Endothelial cell of umbilical vein (primary cell): ENCODE results near the gene HES7. TPM values are rescaled to one million over a fixed set of nuclear protein-coding genes. Genes with fewer than 3 reads are reported as not detected.
A peak's percentile ranks its signal among the peaks of the same experiment; 100 is the strongest.

Experiments used
- BruUV-seq: library from RNA; stranded (reverse); fragments of 400-500 nt; replicated peaks from 2 replicates; lab custom pipeline; 2021; lab: Mats Ljungman, UMichigan
- CTCF ChIA-PET: fragments of 300-600, 350-600 bp; sonication (Branson Sonifier 250); formaldehyde crosslinking; loops from one replicate; lab custom pipeline; 2021; ENCODE audit warnings: antibody characterized with exemption, inconsistent platforms; lab: Charles Lee
- POLR2A ChIA-PET: fragments of 300-600, 350-600 bp; sonication (Branson Sonifier 250); formaldehyde crosslinking; loops from one replicate; lab custom pipeline; 2021; ENCODE audit warnings: antibody characterized with exemption, inconsistent platforms; lab: Charles Lee
- DNase-seq: peaks from one replicate; pipeline ENCODE4 v3.0.0-alpha.2; 2011; ENCODE audit warnings: low read depth, low spot score
- FAIRE-seq: peaks from 2 replicates; lab custom pipeline; 2011; peaks lifted over from hg19 to GRCh38; lab: Jason Lieb, UNC
- H2AFZ ChIP-seq: 2 replicates; pipeline ENCODE4 v1.6.0; 2012; ENCODE audit warnings: low read depth, low read length, control low read depth, inconsistent platforms
- H3K27ac ChIP-seq: 2 replicates; pipeline ENCODE4 v1.5.1; 2011; ENCODE audit warnings: low read depth, mild to moderate bottlenecking, control low read depth, low read length, moderate library complexity; ENCODE audit not compliant: insufficient read depth
- H3K27me3 ChIP-seq, 2 experiments: 2 replicates each; pipeline versions ENCODE4 v1.6.0 to v1.6.1; 2011; ENCODE audit warnings: low read length in 2 of 2, mixed read lengths in 1 of 2; ENCODE audit not compliant: control insufficient read depth in 2 of 2, insufficient read depth in 2 of 2
- H3K36me3 ChIP-seq, 2 experiments: 2 replicates in 1 of 2; 3 replicates in 1 of 2; pipeline ENCODE4 v1.5.1; 2011; ENCODE audit warnings: low read length in 2 of 2, mild to moderate bottlenecking in 1 of 2, moderate library complexity in 1 of 2; ENCODE audit not compliant: control insufficient read depth in 2 of 2, insufficient read depth in 2 of 2; ENCODE audit errors: extremely low read depth in 1 of 2
- H3K4me1 ChIP-seq: 3 replicates; pipeline ENCODE4 v1.5.1; 2011; ENCODE audit warnings: mild to moderate bottlenecking, low read length; ENCODE audit not compliant: control insufficient read depth, insufficient read depth; ENCODE audit errors: extremely low read depth
- H3K4me2 ChIP-seq: 2 replicates; pipeline ENCODE4 v1.6.1; 2011; ENCODE audit warnings: low read length, control low read depth, mixed read lengths; ENCODE audit not compliant: insufficient read depth
- H3K4me3 ChIP-seq, 3 experiments: fragments of 200-600 bp in 1 of 3; sonication (generic), shearing (Covaris generic) in 1 of 3; replicated peaks in 1 of 3; 2 replicates each; pipeline ENCODE4 v1.5.1; 2011 to 2016; ENCODE audit warnings: control low read depth in 3 of 3, low read length in 3 of 3, mild to moderate bottlenecking in 2 of 3, inconsistent platforms in 1 of 3, low read depth in 1 of 3, moderate library complexity in 1 of 3; ENCODE audit not compliant: insufficient read depth in 1 of 3
- H3K79me2 ChIP-seq: 2 replicates; pipeline ENCODE4 v1.6.0; 2012; ENCODE audit warnings: low read length, inconsistent platforms; ENCODE audit not compliant: control insufficient read depth, insufficient read depth
- H3K9ac ChIP-seq: replicated peaks from 2 replicates; pipeline ENCODE3; 2011; ENCODE audit warnings: low read length, control low read depth; ENCODE audit not compliant: insufficient read depth; ENCODE audit errors: extremely low read depth
- H3K9me1 ChIP-seq: replicated peaks from 3 replicates; pipeline ENCODE4 v1.6.0; 2011; ENCODE audit warnings: mild to moderate bottlenecking, low read length; ENCODE audit not compliant: control insufficient read depth, insufficient read depth; ENCODE audit errors: extremely low read depth
- H3K9me3 ChIP-seq: replicated peaks from 2 replicates; pipeline ENCODE4 v1.5.1; 2012; ENCODE audit warnings: low read length, inconsistent platforms; ENCODE audit not compliant: control insufficient read depth, insufficient read depth
- H4K20me1 ChIP-seq: replicated peaks from 2 replicates; pipeline ENCODE3; 2011; ENCODE audit warnings: mild to moderate bottlenecking, low read length; ENCODE audit not compliant: control insufficient read depth, insufficient read depth; ENCODE audit errors: extremely low read depth
- CTCF ChIP-seq, 2 donors: IDR thresholded peaks; 1 replicate in 1 of 2; 2 replicates in 1 of 2; pipeline ENCODE4 v1.5.1; 2011; ENCODE audit warnings: low read length in 2 of 2, mild to moderate bottlenecking in 2 of 2, moderate library complexity in 2 of 2, control low read depth in 1 of 2, inconsistent platforms in 1 of 2, low read depth in 1 of 2; ENCODE audit not compliant: insufficient read depth in 1 of 2; ENCODE audit errors: extremely low read depth in 1 of 2
- EZH2 ChIP-seq: IDR thresholded peaks from 2 replicates; pipeline ENCODE4 v1.6.1; 2012; ENCODE audit warnings: borderline replicate concordance, low read depth, mild to moderate bottlenecking, moderate library complexity, low read length, inconsistent platforms; ENCODE audit not compliant: severe bottlenecking
- FOS ChIP-seq: IDR thresholded peaks from 2 replicates; pipeline ENCODE4 v1.6.1; 2011; ENCODE audit warnings: mild to moderate bottlenecking, low read length, moderate library complexity, borderline replicate concordance; ENCODE audit not compliant: insufficient read depth
- GATA2 ChIP-seq: IDR thresholded peaks from 2 replicates; pipeline ENCODE4 v1.7.0; 2011; ENCODE audit warnings: low read depth, mild to moderate bottlenecking, moderate library complexity, mixed read lengths, low read length; ENCODE audit not compliant: insufficient read length, insufficient read depth
- JUN ChIP-seq: IDR thresholded peaks from 2 replicates; pipeline ENCODE4 v1.6.1; 2011; ENCODE audit warnings: borderline replicate concordance, low read depth; ENCODE audit not compliant: insufficient read length, insufficient read depth
- MAX ChIP-seq: IDR thresholded peaks from 2 replicates; pipeline ENCODE4 v1.6.1; 2011; ENCODE audit not compliant: insufficient read depth, insufficient read length
- MYC ChIP-seq: IDR thresholded peaks from one replicate; pipeline ENCODE4 v1.6.1; 2011; ENCODE audit warnings: mild to moderate bottlenecking, low read depth, low read length
- POLR2A ChIP-seq: IDR thresholded peaks from 2 replicates; pipeline ENCODE4 v1.6.1; 2012; ENCODE audit warnings: low read depth, mild to moderate bottlenecking, control low read depth, low read length
- POLR2AphosphoS5 ChIP-seq: IDR thresholded peaks from 2 replicates; pipeline ENCODE4 v1.6.1; 2012; ENCODE audit warnings: low read depth, mild to moderate bottlenecking, control low read depth, low read length, moderate library complexity; ENCODE audit not compliant: insufficient read depth
- dilution Hi-C: fragments of 300-500 bp; cut with MboI; formaldehyde crosslinking; loops from one replicate; pipeline ENCODE4 v1.15.0; 2019; ENCODE audit warnings: low sequenced_read_pairs; ENCODE audit not compliant: extremely low pct_ligation_motif_present
- intact Hi-C: fragments of 100-400 bp; cut with micrococcal nuclease; formaldehyde crosslinking; loops from one replicate; pipeline ENCODE4 v1.10.0; 2022
- polyA plus RNA-seq, 4 experiments: library from polyadenylated mRNA; depleted of rRNA in 3 of 4; stranded (reverse) in 3 of 4; unstranded in 1 of 4; fragments of >200 nt; gene quantifications; 2 replicates each; pipeline versions ENCODE4 v1.2.1 to v1.2.3, GENCODE V29; 2011 to 2012; ENCODE audit warnings: missing spikeins in 1 of 4
- total RNA-seq: library from RNA; stranded (reverse); gene quantifications from 2 replicates; pipeline ENCODE4 v1.2.3, GENCODE V29; 2021

The HES7 gene
- total and polyA plus RNA-seq, 2 donors (not counting 3 experiments of a cell fraction or from before 2014, with no cell fraction given): 0.19 to 0.51 TPM

- peaks cover 2 to 7% of the 10 kb centered on the region in 2 experiments for H3K36me3 ChIP-seq
- dilution Hi-C loops: no loop called here
- no peak for DNase-seq
- H3K4me2 ChIP-seq: no peak overlapping the region
- TF ChIP-seq EZH2: no peak
- no peak for TF ChIP-seq POLR2AphosphoS5
- no peak for TF ChIP-seq CTCF (IDR thresholded peaks at IDR 0.05; ENCODE audit: extremely low read depth in 1 of 2, insufficient read depth in 1 of 2, low read depth in 1 of 2, low read length in 2 of 2)
- TF ChIP-seq GATA2: no peak
- TF ChIP-seq FOS: no peak
- no peak for TF ChIP-seq MYC
- TF ChIP-seq JUN: no peak
- TF ChIP-seq POLR2A: no peak
- TF ChIP-seq MAX: no peak
- H2AFZ ChIP-seq: peak overlapping the region; percentile 58
- H3K4me1 ChIP-seq: peaks cover 20% of the 10 kb centered on the region
- ChIA-PET POLR2A (interaction anchor here (1.9 kb wide), 1 partner anchor 9 kb away, joined by 8 read pairs; no protein-coding TSS in a partner anchor), CTCF (no interaction called here)
- no peak overlapping the region for H3K4me3 ChIP-seq
- no peaks in the 10 kb centered on the region for H3K9me1 ChIP-seq
- intact Hi-C loops: loop anchor here (1.0 kb wide), 1 partner anchor 9 kb away; no protein-coding TSS in a partner anchor
- H3K27ac ChIP-seq: no peak overlapping the region
- no TSS peak for BruUV-seq
- peaks cover 20% of the 10 kb centered on the region for H3K79me2 ChIP-seq
- no peaks in the 10 kb centered on the region for H3K27me3 ChIP-seq
- peak overlapping the region; percentile 13 for H3K9ac ChIP-seq
- FAIRE-seq: no peak
- no peaks in the 10 kb centered on the region for H3K9me3 ChIP-seq
- H4K20me1 ChIP-seq: no peaks in the 10 kb centered on the region
These were observed 40.3 kb upstream of the HES7 start for GRCh38 chr17:8163978-8164814.
